ENCODE data around the gene CD53.

- TF ChIP-seq EZH2 (IDR thresholded peaks at IDR 0.05; ENCODE audit: low read length, missing control alignments) (no peak), CTCF (conservative IDR thresholded peaks at IDR 0.05 in 1 of 2, IDR thresholded peaks at IDR 0.05 in 1 of 2; ENCODE audit: low read depth in 1 of 2, low read length in 2 of 2) (no peak)
These were observed 49.0 kb downstream of the CD53 start for GRCh38 chr1:110921953-110922352.
